HG03354 (cell line): Measurements from ENCODE around the gene CALHM3.

Experiments used
- ATAC-seq: cut with Tn5 transposase; IDR thresholded peaks from one replicate; pipeline ENCODE4 v1.9.1; 2021; ENCODE audit warnings: mild to moderate bottlenecking; ENCODE audit not compliant: unreplicated experiment, poor library complexity, severe bottlenecking

Gene CALHM3

DNA sequence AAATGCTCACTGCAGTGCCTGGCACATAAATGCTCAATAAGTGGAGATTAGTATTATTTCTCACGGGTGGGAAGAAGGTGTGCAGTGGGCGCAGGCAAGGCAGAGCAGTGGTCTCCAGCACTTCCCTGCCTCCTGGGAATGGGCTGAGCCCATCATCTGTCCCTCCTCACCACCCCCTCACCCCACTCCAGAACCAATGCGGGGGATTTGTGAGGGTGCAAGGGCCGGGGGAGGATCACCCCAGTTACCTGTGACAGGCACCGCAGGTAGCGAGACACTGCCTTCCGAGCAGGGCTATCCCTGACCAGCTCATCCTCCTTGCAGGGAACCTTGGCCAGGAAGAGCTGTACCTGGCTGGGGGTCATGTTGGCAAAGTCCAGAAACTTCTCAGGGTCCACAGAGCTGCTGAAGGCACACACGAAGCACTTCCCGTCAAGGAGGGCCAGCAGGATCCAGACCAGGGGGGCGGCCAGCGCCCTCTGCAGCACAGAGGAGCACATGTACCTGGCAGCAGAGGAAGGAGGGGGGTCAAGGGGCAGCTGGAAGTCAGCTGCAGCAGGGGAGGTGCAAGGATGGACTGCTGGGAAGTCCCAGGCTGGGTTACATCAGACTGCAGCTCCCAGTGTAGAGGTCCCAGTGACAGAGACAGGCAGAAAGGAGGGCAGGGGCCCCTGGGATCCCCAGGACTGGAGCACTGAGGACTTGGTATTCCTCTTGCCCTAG, 2.8 kb downstream of the CALHM3 start:
- no peak for ATAC-seq

DNA sequence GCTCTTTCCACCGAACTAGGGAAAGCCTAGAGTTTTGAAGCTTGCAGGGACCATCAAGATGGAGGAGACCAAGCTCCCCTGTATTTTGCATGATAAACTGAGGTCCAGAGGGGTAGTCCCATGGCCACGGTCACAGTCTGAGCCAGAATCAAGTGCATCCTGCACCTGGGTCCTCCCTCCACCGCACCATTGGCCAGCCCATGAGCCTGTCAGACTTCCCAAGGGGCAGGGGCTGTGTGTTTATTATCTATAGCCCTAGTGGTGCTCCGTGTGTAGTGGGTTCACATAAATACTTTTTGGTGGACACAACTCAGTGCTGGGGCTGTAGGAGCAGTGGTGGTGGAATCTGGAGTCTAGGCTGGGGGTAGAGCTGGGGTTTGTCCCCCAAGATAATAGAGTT, 3.6 kb downstream of the CALHM3 start:
- ATAC-seq: no peak

GRCh38 chr10:103474077-103474476, 5.0 kb downstream of the CALHM3 start:
- ATAC-seq: no peak

- ATAC-seq: no peak
Measured at GRCh38 chr10:103473261-103473671, 5.8 kb downstream of the CALHM3 start.

DNA sequence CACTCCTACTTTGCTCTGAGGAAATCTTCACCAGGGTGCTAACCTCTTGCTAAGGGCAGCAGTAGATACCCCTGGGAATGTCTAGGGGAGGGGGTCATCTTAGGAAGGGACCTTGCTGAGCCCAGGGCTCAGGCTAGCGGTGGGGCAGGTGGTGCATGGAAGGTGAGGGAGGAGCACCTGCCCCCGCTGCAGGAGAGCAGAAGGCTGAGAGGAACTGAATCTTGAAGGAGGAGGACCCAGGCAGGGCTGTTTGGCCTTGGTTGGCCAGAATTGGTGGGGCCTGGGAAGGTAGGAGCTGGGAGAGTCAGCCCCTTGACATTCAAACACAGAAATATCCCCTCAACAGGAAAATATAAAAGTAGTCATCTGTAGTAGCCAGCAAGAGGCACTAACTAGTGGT, 7.0 kb downstream of the CALHM3 start:
- ATAC-seq: no peak

DNA sequence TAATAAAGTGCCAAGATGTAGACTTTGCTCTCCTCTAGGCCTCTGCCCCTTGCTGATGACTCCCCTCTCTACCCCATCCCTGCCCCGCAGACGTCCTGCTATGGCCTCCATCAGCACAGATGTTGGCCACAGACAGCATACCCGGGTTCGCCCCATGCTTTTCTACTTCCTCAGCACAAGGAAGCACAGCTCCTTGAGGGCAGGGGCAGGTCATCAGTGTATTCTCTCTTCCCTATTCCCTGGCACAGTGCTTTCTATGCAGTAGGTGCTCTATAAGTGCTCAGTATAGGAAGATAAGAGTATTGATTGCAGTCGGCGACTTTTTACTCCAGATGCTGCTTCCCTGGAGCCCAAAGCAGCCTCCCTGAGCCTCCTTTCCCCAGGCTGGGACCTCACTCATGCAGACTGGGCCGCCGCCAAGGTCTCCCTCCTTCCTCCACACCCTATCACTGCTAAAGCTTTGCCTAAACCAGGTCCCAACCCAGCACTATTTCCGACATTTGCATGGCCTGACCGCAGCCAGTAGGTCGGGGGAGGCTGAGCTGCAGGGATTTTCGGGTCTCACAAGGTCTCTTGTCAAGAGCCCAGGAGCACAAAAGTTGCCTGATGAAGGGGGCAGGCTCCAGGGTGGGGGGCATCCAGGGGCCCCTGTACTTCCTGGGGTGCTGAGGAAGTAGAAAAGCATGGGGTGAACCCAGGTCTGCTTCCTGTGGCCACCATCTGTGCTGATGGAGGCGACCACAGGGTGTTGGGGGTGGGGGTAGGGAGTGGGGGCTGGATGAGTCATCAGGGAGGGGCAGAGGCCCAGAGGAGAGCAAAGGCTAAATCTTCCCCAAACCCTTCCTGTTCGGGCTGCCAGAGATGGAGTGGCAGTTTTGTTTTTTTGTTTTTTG, 8.0 kb downstream of the CALHM3 start:
- peak; percentile 85 for ATAC-seq

- no peak for ATAC-seq
Measured at GRCh38 chr10:103469201-103469600, 9.8 kb downstream of the CALHM3 start.

- ATAC-seq: no peak
Measured at GRCh38 chr10:103467406-103467805, 11.6 kb downstream of the CALHM3 start.

DNA sequence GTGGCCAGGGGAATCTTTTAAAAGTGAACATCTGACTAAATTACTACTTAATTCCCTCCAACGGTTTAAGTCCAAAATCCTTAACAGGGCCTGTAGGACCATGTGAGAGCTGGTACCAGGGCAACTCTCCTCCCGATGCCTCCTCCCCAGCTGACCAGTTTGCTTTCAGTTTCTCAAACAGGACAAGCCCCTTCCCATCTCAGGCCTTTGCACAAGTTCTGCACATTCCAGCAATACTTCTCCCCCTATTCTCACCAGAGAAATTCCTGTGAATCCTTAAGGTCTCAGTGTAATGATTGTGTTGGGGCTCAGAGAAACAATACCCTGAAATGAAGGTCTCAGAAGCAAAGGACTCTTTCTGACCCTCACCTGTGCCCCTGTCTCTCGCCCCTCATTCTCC, 12.3 kb downstream of the CALHM3 start:
- ATAC-seq: no peak

- no peak for ATAC-seq
Measured at GRCh38 chr10:103465411-103466179, 13.4 kb downstream of the CALHM3 start.

DNA sequence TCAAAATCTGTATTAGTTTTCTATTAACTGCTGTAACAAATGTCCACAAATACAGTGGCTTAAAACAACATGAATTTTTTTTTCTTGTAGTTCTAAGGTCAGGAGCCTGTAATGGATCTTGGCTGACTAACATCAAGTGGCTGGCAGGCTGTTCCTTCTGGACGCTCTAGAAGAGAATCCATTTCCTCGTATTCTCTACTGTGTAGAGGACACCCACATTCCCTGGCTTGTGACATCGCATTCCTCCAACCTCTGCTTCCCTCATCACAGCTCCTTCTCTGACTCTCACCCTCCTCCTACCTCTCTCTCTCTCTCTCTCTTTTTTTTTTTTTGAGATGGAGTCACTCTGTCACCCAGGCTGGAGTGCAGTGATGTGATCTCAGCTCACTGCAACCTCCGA, 15.5 kb downstream of the CALHM3 start:
- no peak for ATAC-seq

GRCh38 chr10:103459615-103460014, 19.4 kb downstream of the CALHM3 start:
- ATAC-seq: no peak

DNA sequence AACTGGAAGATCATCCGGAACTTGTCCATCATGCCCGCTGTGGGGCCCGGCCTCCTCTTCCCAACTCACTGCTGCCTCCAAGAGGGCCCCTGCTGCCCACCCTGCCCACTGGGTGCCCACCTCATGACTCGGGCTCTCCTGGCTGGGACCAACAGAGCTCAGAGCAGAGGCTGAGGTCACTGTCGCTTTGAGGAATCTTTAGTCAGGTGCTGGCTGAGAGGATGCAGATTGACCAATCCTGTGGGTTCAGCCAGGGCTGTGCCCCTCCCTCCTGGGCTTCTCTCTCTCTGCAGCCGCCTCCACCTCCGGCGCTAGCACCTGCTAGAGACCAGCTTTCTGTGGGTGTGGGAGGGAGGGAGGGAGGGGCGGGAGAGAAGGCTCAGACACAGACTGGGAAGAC, 20.3 kb downstream of the CALHM3 start, which contains the start of gene CALHM1:
TSS of gene CALHM1 (minus strand) at position 181 of the 400 bp plus-strand sequence. CDS start at position 32, 149 bp downstream.
- ATAC-seq: no peak

GRCh38 chr10:103457896-103458583, 21.0 kb downstream of the CALHM3 start:
- ATAC-seq: no peak

DNA sequence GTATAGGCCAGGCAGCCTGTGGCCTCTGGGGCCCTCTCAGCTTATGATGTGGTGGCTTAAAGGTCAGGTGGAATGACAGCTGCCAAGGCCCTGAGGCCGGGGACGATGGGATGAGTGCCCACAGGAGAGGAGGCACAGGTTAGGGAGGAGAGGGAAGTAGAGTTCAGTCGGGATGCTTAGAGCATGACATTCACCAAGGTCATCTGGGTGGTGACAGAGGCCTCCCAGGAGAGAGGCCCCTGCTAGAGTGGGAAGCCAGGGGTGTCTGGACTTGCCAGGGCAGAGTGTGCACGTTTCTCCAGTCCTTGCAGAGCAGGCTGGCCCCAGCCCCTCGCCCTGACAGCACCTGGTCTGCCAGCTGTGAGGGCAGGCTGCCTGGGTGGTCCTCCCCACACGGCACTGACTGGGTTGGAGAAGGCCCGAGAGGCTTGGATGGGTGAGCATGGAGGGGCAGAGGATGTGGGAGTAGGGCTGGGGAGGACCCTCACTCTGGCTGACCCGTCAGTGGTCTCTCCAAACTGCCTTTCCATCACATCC, 21.8 kb downstream of the CALHM3 start:
- no peak for ATAC-seq

DNA sequence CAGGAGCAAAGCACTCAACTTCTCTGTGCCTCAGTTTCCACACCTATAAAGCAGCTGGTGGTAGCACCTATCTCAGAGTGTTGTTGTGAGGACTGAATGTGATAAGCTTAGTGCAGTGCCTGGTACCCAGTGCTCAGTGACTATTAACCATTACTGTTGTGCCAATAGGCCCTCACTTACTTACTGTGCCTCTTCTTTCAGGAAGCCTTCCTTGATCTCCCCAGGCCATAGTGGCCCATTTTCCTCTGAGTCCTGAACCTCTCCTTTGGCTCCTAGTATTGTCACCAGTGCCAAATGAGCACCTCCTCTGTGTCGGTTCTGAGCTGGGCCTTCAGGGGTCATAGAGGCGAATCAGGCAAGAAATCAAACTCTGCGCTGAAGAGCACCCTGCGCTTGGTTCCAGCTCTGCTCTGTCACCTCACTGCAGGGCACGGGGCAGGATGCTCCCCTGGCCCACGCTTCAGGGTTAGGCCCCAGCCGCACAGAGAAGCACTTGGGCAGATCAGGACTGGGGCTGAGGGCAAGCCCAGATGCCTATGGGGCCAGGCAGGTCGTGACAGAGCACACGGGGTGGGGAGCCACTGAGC, 22.9 kb downstream of the CALHM3 start:
- no peak for ATAC-seq

DNA sequence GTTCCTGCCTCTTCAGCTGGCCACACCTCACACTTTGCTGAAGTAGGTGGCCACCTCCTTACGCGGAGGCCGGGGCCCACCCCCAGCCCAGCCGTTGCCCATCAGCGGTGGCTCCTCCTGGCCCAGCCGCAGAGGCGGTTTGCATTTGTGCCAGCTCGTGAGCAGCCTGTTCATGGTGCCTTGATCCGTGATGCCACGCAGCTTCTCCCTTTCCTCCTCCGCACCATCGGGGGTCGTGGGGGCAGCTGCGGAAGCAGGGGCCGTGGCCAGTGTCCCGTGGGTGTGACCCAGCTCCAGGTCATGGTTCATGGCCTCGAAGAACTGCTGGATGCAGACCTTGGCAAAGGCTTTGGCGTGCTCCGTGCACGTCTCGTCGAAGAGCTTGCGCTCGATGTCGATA, 23.8 kb downstream of the CALHM3 start:
- no peak for ATAC-seq

DNA sequence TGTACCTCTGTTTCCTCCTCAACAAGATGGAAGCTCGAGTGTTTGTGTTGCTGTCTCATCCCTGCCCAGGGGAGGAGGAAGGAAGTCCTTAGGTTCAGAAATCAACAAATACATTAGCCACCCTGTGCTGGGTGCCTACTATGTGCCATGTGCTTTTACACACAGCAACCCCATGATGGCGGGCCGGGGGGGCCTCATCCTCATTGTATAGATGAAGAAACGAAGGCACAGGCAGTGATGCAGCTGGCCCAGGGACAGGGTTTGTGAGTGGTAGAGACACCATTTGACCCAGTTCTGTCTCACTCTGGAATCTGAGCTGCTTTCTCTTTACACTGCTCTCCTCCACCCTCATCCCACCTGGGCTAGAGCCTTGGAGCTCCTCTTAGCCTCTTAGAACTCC, 25.0 kb downstream of the CALHM3 start:
- ATAC-seq: no peak
